ENCODE data around the gene PTPRN.

PTPRN gene

DNA sequence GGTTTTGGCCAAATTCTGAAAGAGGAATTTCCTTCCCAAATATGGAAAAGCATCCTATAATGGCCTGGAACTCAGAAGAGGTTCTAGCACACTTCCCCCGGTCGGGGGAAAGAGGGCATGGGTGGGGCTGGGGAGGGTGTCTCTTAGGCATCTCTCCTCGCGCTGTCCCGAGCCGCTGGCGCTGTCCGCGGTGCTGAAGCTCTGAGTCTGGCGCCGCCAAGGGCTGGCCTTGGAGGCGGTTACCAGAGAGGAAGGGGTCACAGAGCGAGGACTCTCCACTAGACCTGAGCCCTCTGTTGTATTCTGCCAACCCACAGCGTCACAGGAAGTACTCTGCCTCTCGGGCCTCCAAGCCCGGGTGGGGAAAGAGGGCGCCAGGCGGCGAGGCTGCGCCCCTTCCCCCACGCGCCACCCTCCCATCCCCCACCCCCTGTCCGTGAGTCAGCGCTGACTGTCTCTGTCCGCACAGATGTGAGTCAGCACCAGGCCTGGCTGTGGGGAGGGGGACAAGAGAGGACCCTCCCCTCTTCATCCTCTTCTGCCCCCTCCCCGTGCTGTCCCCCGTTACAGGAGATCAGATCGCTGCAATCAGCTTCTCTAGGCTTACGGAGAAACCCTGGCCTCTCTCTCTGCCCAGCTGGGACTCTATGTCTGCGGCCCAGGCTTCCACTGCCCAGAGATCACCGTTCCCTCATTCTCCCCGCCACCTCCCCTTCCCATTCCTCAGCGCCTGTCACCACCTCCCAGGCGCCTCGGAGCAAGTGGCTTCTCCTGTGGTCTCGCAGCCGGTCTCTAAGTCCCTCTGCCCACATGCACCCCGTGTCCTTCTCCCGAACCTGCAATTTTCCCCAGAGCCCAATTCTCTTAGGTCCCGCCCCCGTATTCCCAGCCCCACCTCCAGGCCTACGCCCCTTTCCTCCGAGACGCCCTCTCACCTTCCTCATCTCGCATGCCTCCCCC lies 779 bp downstream of the PTPRN start:
- peak; percentile 52 for DNase-seq (ENCODE audit: low spot score)

GRCh38 chr2:219306047-219306446 lies 3.2 kb downstream of the PTPRN start:
- DNase-seq (ENCODE audit: low spot score), result no peak

- no peak for DNase-seq (ENCODE audit: low spot score)
These were observed 5.0 kb downstream of the PTPRN start for GRCh38 chr2:219304223-219304622.

GRCh38 chr2:219302412-219302968 lies 6.7 kb downstream of the PTPRN start:
- DNase-seq (ENCODE audit: low spot score), result no peak

DNA sequence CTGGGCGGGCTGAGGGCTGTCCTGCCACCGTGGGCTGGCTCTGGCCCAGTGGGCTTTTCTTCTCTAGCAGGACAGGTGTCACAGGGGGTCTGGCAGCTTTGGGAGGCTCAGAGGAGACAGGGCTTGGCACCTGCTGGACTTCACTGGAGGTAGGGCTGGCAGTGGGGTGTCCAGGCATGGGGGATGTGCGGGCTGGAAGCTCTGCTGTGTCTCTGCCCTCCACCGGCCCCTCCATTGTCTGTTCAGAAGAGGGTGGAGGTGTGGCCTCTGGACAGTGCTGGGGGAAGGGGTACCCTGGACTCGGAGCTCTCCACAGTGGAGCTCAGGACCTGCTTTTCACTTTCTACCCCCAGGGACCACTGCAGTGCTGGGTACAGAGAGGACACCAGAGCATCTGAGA lies 9.2 kb downstream of the PTPRN start:
- no peak for DNase-seq (ENCODE audit: low spot score)

DNA sequence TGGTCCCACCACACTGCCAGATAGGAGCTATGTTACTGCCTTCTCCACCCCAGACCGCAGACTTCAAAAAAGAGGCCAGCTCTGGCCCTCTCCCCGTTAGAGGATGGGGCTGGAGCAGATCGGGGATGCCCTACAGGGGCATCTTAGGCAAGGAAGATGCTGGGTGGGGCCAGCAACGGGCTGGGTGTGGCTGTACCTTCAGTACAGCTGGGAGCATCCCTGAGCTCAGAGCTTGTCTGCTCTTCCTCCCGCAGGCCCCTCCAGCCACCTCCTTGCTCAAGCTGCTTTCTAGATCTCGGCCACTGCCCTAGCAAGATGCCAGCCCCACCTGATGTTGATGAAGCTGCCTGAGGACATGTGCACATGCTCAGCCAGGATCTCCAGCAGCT lies 9.8 kb downstream of the PTPRN start:
- DNase-seq (ENCODE audit: low spot score), result no peak

GRCh38 chr2:219298759-219299371 lies 10.3 kb downstream of the PTPRN start:
- DNase-seq (ENCODE audit: low spot score), result peak; percentile 78

GRCh38 chr2:219297766-219298456 lies 11.3 kb downstream of the PTPRN start:
- DNase-seq (ENCODE audit: low spot score), result no peak

GRCh38 chr2:219296631-219297391 lies 12.4 kb downstream of the PTPRN start:
- DNase-seq (ENCODE audit: low spot score), result no peak

DNA sequence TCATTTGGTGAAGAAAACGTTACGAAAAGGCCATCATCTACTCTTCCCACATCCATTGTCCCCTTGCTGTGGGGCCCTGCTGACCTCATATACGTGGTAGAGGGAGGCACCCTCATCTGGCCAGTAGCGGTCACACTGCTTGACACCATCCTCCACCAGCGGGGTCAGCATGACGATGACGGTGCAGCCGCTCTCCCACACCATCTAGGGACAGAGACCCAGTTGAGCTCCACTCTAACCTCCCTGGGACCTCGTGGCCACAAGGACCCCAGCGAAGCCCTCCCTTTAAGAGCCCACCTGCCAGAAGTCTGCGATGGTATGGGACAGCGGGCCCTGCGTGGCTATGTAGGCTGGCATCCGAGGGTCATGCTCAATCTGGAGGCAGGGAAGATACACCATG lies 13.1 kb downstream of the PTPRN start:
- DNase-seq (ENCODE audit: low spot score), result no peak

GRCh38 chr2:219294356-219295351 lies 14.5 kb downstream of the PTPRN start:
- DNase-seq (ENCODE audit: low spot score), result peak; percentile 91

DNA sequence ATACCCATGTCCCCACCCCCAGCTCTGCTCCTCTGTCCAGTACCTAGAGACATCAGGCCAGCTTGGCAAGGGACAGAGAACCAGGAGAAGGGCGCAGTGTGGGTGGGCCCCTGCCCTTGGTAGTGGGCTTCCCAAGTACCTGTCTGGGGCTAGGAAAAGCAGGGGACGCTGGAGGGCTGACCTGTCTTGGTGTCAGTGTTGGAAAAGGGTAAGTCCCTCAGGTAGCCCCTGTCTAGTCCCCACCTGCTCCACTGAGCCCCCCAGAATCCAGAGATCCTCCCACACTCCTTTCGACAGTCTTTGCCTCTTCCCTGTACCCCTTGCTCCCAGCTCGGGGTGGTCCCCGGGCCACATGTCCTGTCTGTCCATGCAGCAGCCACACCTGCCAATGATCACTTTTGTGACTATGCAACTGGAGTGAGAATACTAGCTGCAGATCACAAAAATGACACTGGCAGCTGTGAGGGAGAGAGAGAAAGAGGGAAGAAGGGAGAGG lies 15.4 kb downstream of the PTPRN start:
- no peak for DNase-seq (ENCODE audit: low spot score)

DNA sequence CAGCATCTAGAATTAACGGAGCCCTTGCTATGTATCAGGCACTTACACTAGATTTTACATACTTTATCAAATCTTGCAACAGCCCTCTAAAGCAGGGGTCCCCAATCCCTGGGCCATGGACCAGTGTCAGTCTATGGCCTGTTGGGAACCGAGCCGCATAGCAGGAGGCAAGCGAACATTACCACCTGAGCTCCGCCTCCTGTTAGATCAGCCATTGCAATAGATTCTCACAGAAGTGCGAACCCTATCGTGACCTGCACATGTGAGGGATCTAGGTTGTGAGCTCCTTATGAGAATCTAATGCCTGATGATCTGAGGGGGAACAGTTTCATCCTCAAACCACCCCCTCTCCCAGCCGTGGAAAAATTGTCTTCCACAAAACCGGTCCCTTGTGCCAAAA lies 16.6 kb downstream of the PTPRN start:
- DNase-seq (ENCODE audit: low spot score), result no peak

GRCh38 chr2:219291910-219292490 lies 17.2 kb downstream of the PTPRN start:
- DNase-seq (ENCODE audit: low spot score), result no peak

DNA sequence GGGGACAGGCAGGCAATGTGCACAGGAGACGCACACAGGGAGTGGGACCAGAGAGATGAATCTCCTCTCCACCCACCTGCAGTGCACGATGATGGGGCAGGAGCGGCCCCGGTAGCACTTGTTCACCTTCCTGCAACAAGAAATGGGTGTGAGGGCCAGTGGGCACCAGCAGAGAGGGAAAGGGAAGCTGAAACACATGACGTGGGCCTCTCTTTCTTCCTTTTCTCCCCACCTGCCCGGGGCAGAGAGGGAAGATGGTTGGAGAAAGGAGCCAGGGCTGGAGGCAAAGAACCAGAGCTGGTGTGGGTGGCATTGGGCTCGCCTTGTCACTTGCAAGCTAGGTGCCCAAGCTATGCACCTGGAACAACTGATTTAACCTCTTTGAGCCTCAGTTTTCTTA lies 17.8 kb downstream of the PTPRN start:
- no peak for DNase-seq (ENCODE audit: low spot score)

GRCh38 chr2:219290381-219291171 lies 18.6 kb downstream of the PTPRN start:
- DNase-seq (ENCODE audit: low spot score), result no peak

DNA sequence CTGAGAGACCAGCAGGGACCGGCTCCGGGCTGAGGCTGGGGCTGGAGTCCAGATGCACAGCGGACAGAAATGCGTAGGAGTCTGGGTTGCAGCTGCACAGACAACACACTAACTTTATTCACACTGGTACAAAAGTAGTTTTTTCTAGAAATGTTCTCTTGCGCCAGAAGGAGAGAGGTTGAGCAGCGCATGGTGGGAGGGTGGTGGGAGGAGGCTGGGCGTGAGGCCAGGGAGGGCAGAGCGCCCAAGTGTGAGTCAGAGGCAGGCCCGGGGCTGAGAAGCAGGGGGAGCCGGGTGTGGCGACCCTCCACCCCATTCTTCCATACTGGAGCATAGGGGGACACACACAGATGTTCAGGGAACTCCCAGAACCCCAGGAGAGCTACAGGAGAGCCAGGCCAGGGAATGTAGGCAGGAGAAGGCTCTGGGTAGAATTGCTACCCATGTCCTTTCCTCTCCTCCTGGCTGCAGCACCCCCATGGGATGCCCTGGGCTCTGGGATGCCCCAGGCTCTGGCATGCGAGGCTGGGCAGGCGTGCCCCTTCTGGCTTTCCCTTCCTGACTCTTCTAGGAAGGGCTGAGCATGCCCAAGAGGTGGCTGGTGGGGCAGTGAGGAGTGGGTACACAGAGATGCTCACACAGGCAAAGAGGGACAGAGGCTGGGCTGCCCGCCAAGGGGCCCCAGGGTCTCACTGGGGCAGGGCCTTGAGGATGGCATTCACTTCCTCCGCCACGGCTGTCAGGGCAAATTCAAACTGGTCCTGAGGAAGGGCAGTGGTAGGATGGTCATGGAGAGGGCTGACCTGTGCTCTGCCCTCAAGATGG lies 19.5 kb downstream of the PTPRN start:
- DNase-seq (ENCODE audit: low spot score), result peak; percentile 22

- no peak for DNase-seq (ENCODE audit: low spot score)
These were observed 20.0 kb downstream of the PTPRN start for GRCh38 chr2:219289195-219289536.
